PC-3 (cell line): ENCODE data around the gene MLLT3.

Experiments used
- EZH2phosphoT487 ChIP-seq: fragments of 300-600 bp; sonication (generic); IDR thresholded peaks from 2 replicates; pipeline ENCODE4 v1.6.1; 2018; ENCODE audit warnings: mild to moderate bottlenecking, antibody characterized with exemption, low read length, borderline replicate concordance
- TF ChIP-seq, protein P1 (sequence below): fragments of 300-600 bp; sonication (generic); conservative IDR thresholded peaks from 2 replicates; pipeline ENCODE4 v1.5.1; 2017; ENCODE audit warnings: antibody characterized with exemption, low read depth, mild to moderate bottlenecking, low read length

GRCh38 chr9:20303066-20303465, 319.2 kb downstream of the MLLT3 start:
- TF ChIP-seq, protein P1, sequence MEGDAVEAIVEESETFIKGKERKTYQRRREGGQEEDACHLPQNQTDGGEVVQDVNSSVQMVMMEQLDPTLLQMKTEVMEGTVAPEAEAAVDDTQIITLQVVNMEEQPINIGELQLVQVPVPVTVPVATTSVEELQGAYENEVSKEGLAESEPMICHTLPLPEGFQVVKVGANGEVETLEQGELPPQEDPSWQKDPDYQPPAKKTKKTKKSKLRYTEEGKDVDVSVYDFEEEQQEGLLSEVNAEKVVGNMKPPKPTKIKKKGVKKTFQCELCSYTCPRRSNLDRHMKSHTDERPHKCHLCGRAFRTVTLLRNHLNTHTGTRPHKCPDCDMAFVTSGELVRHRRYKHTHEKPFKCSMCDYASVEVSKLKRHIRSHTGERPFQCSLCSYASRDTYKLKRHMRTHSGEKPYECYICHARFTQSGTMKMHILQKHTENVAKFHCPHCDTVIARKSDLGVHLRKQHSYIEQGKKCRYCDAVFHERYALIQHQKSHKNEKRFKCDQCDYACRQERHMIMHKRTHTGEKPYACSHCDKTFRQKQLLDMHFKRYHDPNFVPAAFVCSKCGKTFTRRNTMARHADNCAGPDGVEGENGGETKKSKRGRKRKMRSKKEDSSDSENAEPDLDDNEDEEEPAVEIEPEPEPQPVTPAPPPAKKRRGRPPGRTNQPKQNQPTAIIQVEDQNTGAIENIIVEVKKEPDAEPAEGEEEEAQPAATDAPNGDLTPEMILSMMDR: no peak
- no peak for TF ChIP-seq EZH2phosphoT487
